Superior temporal gyrus (tissue), 1 donor: Measurements from ENCODE around the gene HGD.
"Not testable (repeated sequence)": the region's sequence is repeated elsewhere in the genome, so short reads cannot be mapped to it uniquely, and the experiment has no call there.

Experiments
- DNase-seq: peaks from one replicate; pipeline ENCODE4 v3.0.0-alpha.2; 2016; ENCODE audit errors: extremely low spot score

HGD gene

DNA sequence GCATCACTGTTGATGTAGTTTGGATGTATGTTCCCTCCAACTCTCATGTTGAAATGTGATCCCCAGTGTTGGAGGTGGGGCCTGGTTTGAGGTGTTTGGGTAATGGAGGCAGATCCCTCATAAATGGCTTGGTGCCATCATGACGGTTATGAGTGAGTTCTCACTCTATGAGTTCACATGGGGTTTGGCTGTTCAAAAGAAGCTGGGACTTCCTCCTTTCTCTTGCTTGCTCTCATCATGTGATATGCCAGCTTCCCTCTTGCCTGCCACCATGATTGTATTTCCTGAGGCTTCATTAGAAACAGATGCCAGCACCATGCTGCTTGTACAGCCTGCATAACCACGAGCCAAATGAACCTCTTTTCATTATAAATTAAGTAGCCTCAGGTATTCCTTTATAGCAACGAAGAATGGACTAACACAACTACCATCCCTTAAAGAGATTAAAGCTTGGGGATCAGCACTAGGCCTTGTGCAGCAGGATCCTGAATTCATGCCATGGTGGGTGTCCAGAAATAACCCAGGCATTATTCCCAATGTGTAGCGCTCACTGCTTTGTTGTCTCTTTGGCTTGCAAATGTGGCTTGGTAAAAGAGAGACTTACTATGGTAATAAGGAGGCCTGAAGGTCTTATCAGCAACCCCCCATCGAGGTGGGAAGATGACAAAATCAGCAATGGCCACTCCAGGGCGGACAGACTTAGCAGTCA lies 44.0 kb downstream of the HGD start:
- DNase-seq, result no peak

DNA sequence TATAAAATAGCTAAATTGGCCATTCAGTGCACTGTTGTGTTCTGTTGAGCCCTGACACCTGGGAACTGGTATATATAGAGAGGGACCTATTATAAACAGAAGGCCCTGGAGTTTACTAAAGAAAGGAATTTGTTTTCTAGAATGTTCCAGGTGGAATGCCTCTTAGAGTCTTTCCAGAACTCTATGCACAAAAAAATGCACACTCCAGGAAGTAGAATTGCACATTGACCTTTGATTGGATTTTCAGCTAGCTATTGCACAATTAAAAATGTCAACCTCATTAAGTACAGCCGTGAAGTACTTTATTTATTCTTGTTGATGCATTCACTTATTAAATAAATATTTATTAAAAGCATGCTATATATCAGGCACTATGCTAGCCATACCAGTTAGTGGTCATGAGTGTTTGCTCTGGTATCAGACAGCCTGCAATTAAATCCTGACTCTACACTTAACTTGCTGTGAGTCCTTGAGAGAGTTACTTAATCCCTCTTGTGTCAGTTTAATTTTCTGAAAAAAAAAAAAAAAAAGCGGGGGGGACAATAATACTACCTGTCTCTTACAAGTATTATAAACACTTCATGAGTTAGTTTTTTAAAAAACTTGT lies 45.1 kb downstream of the HGD start:
- DNase-seq, result no peak

DNA sequence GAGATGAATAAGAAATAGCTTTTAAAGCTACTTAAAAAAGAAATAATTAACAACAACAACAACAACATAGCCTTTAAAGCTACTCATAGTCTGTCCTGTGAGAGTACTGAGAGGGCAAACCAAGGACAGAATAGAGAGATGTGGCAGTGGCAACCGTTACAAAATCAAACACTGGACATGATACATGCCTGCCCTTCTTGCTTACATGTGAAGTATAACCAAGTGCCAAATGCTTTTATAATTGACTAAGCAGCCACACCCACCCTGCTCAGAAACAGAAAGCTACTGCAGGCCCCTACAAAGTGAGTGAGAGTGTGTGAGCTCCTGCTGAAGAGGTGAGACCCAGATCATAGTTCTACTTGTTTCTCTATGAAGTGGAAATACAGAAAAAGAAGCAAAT lies 47.5 kb downstream of the HGD start:
- no peak for DNase-seq

DNA sequence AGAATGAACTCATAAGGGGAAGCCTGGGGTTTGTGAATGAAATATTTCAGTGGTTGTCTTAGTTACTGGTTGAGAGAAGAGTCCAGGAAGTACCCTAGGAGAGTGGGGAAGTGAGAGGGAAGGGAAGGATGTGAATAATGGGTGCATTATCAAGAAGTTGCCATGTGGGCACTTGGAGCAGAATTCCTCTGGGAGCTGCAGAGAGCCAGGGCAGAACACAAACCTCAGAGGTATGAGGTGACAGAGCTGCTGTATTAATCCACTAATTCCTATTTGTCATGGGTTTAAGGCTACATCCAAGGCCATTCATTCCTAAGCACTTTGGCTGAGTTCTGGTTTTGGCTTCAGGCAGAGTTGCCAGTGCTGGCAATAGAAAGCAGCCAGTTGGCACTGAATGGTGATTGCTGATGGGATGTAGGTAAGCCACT lies 56.9 kb downstream of the HGD start:
- DNase-seq, result no peak

DNA sequence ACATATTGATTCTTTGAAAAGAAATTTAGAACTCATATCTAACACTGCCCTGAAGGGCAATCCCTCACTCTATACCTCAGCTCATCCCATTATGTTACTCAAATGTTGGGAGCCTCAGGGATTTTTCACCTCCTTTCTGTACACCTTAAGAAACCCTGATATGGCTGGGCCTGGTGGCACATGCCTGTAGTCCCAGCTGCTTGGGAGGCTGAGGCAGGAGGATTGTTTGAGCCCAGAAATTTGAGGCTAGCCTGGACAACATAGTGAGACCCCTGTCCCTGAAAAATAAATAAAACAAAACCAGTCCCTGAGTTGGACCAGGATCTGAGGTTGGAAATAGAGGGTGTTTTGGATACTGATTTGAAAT lies 58.3 kb downstream of the HGD start:
- DNase-seq, result no peak

DNA sequence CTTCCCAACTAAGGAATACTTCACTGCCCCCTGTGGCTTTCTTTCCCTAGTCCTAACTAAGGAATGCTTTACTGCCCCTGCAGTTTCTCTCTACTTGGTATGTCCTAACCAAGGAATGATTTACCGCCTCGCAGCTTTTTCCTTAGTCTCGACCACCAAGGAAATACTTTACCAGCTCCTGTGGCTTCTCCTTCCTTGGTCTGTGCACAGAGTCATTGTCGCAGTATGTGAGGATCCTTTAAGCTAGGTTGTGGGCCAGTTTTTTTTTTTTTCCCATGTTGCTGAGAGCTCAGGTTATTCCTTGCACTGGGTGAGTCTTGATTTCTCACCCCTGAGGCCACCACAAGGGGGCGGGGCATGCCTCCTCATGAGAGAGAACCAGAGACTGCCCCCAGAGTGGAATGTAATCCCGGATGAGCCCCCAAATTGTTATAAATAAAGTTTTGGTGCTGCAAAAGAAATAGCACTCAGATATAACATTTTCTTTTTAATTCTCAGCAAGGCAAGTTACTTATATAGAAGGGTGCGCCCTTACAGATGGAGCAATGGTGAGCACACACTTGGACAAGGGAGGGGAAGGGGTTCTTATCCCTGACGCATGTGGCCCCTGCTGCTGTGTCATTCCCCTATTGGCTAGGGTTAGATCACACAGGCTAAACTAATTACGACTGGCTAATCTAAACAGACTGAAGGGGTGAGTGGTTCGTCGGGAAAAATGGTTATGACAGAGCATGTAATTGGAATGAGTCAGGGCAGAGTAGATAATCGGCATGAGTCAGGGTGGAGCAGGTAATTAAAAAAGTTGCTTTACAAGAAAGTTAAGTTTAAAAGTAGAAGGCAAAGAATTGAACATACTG lies 58.9 kb downstream of the HGD start:
- no peak for DNase-seq

DNA sequence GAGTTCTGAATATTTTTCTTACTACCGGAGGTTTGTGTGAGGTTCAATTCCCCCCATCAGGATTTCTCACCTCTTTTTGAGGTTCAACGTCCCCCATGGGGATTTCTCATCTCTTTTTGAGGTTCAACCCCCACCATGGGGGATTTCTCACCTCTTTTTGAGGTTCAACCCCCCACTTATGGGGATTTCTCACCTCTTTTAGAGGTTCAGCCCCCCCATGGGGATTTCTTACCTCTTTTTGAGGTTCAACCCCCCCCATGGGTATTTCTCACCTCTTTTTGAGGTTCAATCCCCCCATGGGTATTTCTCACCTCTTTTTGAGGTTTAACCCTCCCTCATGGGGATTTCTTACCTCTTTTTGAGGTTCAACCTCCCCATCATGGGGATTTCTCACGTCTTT lies 59.6 kb downstream of the HGD start:
- DNase-seq, result no peak

DNA sequence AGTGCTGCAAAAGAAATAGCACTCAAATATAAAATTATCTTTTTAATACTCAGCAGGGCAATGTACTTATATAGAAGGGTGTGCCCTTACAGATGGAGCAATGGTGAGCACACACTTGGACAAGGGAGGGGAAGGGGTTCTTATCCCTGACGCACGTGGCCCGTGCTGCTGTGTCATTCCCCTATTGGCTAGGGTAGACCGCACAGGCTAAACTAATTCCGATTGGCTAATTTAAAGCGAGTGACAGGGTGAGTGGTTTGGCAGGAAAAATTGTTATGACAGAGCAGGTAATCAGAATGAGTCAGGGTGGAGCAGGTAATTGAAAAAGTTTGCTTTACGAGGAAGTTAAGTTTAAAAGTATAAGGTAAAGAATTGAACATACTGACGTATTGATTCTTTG lies 65.3 kb downstream of the HGD start:
- not testable (repeated sequence) for DNase-seq

DNA sequence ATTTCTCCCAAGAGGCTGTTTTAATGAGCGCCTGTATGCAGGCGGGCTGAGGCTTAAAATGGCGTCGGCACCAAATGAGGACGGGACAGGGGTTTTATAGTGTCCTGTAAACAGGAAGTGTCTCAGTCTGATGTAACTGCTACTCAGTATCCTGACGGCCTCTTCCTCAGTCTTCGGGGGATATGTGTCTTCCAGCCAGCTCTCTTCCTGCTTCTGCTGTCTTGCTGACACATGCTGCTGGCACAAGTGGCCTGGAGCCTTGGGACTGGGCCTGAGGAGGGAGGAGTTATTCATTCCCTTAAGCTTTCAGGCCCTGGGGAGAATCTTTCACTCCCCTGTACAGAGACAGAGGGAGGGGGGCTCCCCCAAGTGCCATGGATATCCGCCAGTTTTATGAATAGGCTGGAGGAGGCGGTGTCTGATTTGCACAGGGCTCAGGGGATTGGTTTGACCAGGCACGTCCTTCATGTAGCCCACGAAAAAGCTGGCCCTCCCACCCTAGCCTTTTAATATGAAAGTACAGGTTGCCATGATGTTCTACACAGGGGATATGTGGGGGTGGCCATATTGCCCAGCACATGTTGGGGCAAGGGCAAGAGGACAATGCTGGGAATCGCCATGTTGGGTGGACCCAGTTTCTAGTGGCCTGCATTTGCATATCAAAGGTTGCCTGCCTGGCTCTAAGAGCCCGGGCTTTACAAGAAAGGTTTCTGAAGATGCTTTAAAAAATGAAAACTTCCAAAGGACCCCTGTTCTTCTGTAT lies 66.0 kb downstream of the HGD start:
- no peak for DNase-seq

DNA sequence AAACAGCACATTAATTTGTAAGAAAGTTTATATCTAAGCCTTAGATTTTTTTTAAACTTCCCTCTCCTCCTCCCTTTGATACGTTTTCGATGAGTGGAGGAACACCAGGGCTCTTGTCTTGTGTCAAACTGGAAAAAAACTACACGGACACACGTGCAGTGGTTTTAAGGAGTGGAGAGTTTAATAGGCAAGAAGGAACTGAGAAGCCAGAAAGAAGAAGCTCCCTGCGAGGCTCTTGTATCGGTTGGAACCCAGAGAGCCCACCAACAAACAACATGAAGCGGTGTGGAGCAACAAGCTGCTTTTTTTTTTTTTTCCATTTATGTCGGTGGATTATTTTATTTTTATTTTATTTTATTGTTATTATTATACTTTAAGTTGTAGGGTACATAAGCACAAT lies 67.3 kb downstream of the HGD start:
- no peak for DNase-seq

DNA sequence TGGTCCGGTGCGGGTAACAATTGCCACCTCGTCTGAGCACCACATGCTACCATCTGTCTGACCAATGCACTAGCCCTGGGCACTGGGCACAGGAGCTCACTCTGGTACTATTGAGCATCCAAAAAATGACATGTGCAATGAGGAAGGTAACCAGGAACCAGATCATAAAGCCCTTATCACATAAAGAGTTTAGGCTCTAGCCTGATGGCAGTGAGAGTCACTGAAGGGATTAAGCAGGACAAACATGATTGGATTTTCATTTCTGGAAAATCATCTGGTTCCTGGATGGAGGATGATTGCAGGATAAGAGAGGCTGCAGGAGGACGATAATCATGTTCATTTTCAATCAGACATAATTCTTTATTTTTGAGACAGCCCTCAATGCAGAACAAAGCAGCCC lies 73.5 kb downstream of the HGD start:
- no peak for DNase-seq

DNA sequence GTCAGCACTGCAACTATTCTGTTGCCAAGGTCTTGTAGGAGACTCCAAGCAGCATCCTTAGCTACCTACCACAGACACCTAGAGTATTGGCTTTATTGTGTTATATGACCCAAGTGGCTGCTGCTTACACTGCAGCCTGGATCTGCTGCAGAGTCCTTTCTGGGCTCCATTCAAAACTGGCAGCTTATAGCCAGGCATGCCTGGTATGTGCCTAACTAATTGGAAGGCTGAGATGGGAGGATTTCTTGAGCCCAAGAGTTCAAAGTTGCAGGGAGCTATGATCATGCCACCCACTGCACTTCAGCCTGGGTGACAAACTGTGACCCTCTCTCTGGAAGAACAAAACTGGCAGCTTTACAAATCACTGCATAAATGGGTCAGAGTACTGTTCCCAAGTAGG lies 77.3 kb downstream of the HGD start:
- no peak for DNase-seq

DNA sequence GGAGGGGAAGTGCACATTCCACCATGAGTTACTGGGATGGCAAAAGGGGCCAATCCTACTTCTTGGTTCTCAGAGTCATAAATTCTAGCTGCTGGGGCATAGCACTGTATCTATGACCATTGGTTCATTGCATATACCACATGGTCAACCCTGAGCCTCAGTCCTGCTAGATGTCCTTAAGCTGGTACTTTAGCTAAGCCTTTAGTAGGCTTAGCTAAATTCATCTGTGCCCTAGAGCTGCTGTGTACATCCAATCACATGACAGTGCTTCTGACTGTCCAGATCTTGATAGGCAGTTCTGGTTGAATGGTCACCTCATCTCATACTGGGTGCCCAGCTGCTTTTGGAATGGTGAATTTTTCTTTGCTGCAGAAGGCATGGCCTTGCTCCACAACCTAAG lies 77.7 kb downstream of the HGD start:
- no peak for DNase-seq

DNA sequence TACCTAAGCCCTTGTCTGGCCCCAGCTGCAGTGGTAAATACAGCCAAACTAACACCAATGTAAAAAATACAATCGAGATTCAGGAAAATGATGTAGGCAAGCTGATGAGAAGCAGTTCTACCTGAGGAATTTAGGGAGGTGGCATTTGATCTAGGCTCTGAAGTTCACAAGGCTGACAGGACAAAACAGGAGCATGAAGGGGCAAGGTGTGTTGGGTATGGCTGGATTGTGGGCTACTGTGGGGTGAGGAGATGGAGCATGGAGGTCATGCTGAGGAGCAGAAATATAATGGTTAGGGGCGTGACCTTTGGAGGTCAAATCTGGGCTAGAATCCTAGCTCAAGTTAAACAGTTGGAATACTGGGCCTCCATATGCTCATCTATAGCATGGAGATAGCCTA lies 79.4 kb downstream of the HGD start:
- DNase-seq, result no peak

DNA sequence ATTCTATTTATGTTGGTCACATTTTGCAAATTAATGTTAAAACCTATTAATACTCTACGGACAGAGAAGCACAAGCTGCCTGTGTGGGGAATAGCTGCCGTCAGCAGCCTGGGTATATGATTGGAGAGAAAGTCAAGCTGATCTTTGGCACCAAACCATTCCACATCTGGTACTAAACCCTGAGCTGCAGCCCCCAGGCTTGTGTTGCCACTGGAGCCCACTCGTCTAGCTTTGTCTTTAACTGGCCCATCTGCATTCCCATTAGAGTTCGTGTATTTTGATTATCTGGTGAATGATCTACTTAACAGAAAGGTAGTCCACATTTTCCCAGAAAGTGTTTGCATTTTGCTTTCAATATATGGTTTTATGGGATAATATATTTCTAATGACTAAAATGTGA lies 80.5 kb downstream of the HGD start:
- DNase-seq, result no peak

DNA sequence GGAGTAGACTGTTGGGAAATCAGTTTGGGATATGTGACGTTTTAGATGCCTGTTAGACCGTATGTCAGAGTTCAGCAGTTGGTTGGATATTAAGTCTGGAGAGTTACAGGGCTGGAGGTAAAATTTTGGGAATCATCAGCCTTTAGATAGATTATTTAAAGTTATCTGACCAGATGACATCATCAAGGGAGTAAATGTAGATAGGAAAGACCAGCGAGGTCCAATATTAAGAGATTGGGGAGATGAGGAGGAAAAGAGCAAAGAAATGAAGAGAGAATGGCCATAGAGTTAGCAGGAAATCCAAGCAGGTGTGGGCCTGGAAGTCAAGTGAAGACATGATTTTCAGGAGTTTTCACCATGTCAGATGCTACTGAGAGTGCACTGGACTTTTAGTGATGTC lies 82.8 kb downstream of the HGD start:
- DNase-seq, result no peak

DNA sequence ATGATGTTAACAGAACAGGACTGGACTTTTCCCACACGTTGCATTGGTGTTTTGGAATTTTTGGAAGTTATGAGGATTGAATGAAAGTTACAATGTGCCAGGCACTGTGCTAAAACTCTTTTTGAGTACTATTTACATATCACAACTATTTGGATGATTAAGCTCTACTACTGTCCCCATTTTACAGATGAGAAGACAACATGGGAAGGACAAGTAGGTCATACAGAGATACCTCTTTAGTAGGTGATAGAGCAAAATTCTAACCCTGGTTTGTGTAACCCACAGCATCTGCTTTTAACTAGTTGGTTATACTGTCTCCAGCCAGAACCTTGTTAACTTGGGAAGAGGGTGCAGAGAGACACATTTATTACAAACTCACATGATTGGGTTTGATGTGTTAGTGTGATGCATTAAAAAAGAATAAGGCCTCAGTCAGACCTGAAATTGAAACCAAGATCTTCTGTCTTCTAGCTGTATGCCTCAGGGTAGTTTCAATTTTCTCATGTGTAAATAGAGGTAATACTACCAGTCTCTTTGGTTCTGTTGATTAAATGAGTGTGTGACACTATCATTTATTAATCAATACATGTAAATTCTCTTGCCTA lies 84.5 kb downstream of the HGD start:
- no peak for DNase-seq

DNA sequence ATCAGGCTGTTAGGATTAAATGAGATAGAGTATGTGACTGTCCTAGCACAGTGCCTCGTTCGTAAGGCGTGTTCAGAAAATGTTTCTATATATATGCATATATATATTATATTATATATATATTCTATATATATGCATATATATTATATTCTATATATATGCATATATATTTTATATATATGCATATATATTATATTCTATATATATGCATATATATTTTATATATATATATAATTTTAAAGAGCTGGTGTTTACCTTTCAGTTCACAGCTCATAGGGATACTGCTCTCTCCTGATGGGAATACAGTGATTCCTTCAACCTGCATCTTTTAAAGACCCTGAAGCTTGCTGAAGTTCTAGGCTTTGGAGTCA lies 85.2 kb downstream of the HGD start:
- DNase-seq, result no peak

DNA sequence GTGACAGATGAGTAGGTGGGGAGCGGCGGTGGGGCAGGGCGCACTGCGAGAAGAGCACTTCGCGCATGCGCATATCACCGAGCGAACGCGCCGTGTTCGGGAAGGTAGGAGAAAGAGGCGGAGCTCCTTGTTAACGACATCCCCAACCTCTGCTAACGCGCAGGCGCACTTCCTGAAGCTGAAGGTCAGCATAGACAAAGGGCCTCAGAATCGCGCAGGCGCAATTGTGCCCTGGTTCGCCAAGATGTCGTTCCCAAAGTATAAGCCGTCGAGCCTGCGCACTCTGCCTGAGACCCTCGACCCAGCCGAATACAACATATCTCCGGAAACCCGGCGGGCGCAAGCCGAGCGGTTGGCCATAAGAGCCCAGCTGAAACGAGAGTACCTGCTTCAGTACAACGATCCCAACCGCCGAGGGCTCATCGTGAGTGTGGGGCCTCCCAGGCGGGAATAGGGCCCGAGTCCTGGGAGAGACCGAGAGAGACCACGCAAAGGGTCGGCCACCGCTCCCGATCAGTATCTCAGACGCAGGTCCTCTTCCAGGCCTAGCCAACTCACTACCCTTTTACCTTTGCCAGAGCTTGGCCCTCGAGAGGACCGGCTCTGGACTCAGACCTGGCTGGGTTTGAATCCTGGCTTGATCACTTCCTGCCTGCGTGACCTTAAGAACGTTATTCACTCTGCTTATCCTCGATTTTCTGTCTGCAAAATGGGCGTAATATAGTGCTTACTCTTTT lies 85.8 kb downstream of the HGD start, which contains the start of gene NDUFB4:
NDUFB4 (plus strand) TSS at position 221 of the 737 bp plus-strand sequence; CDS start at position 245, 24 bp downstream.
- peak; percentile 99 for DNase-seq

DNA sequence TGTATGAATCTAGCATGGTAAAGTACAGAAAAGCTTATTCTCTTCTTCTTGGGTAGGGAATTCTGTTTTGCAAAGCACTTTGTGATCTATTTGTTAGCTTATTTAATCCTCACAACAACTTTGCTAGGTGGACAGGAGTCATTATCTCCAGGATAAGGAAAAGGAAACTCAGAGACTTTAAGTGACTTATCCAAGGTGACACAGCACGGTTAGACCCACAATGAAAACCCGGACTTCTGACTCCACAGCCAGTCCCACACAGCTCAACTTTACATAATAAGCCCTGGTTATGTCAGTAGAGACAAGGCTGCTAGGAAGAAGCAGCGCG lies 86.3 kb downstream of the HGD start:
- DNase-seq, result no peak

DNA sequence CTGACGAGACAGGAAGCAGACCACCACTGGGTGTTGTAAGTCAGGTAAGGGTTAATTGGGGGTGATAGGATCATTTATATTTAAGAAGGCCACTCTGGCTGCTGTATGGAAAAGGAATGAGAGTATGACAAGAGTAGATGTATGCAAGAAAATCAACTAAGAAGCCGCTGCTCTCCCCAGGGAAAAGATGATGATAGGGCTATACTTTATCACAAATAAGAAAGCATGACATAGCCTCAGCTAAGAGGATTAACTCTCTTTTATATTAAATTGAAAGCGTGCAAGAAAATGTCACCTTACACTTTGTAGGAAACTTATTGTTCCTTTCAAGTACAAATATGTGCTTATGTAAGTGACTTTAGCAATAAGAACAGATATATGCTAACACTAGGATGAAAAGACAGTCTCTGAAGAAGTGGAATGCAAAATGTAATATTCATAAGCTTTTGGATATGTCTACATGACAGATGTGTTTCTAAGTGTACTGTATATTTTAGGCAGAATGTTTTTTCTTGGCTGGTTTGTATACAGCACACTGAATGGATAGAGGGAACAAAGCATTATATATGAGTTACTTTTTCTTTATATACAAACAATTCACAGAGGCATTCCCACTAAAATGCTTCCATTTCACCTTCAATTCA lies 94.6 kb downstream of the HGD start:
- DNase-seq, result peak; percentile 44
